Fibroblast of villous mesenchyme (primary cell): ENCODE measurements around the gene NRARP. TPM values are rescaled to one million over a fixed set of nuclear protein-coding genes. Genes with fewer than 3 reads are reported as not detected.

Experiments used
- DNase-seq: peaks from one replicate; pipeline ENCODE4 v3.0.0-alpha.2; 2010; ENCODE audit warnings: low read depth
- H3K4me3 ChIP-seq: 2 replicates; pipeline ENCODE4 v1.5.1; 2011; ENCODE audit warnings: low read depth, mild to moderate bottlenecking, low read length
- total RNA-seq: library from RNA; depleted of rRNA; stranded (reverse); fragments of >200 nt; gene quantifications from 2 replicates; pipeline ENCODE4 v1.2.3, GENCODE V29; 2012
- TF ChIP-seq, protein P1 (sequence below): IDR thresholded peaks from 2 replicates; pipeline ENCODE4 v1.5.1; 2012; ENCODE audit warnings: low read depth, mild to moderate bottlenecking, low read length; ENCODE audit not compliant: insufficient read depth

NRARP gene
- total RNA-seq, 1 donor = under 0.01 TPM

DNA sequence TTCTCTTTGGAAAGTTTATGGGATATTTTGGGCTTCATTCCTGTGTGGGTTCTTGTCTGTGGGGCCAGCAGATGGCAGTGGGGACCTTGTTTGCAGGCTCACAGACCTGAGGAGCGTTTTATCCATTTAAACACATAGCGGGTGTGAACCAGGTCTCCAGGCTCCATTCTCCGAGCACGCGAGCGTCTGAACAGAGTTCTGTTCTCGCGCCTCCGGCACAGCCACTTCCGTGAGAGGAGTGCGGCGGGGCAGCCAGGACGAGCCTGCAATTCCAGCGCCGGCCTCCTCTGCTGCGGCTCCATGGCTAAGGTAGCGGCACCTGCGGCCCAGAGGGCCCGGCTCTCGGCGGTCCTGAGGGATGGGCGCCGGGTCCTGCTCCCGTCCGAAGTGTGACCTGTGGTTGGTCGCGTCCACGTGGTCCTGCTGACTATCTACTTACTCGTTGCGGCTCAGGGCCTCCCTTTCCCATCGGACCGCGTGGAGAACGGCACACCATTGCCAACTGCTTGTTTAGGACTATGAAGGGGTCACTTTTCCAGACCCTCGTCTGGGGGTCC is 7.3 kb downstream of the NRARP start:
- no peak overlapping the region for H3K4me3 ChIP-seq
- TF ChIP-seq, protein P1, sequence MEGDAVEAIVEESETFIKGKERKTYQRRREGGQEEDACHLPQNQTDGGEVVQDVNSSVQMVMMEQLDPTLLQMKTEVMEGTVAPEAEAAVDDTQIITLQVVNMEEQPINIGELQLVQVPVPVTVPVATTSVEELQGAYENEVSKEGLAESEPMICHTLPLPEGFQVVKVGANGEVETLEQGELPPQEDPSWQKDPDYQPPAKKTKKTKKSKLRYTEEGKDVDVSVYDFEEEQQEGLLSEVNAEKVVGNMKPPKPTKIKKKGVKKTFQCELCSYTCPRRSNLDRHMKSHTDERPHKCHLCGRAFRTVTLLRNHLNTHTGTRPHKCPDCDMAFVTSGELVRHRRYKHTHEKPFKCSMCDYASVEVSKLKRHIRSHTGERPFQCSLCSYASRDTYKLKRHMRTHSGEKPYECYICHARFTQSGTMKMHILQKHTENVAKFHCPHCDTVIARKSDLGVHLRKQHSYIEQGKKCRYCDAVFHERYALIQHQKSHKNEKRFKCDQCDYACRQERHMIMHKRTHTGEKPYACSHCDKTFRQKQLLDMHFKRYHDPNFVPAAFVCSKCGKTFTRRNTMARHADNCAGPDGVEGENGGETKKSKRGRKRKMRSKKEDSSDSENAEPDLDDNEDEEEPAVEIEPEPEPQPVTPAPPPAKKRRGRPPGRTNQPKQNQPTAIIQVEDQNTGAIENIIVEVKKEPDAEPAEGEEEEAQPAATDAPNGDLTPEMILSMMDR = peak; percentile 37
- DNase-seq = peak; percentile 43

DNA sequence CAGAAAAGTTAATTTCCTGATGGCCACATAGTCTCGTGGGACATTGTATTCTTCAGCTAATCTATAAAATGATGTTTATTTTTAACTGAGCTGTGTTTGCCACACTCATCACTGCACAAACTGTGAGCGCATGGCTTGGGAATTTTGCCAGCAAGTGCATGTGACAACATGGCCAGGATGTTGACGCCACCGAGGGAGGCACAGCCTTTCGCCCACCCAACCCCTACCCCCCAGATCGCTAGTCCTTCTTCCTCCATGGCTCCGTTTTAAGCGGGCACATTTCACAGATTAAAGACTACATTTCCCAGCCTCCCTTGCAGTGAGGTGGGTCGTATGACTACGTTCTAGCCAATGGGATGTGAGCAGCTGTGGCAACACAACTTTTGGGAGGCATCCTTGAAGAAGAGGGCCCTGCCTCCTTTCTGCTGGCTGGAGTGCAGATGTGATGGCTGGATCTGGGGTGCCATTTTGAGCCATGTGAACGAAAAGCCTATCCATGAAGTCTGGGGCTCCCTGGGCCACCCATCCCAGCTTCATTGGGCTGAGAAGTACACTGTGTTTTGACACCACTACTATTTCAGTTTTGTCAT is 7.9 kb downstream of the NRARP start:
- H3K4me3 ChIP-seq = peak overlapping the region; percentile 35
- DNase-seq = peak; percentile 72
- TF ChIP-seq, protein P1 = no peak

DNA sequence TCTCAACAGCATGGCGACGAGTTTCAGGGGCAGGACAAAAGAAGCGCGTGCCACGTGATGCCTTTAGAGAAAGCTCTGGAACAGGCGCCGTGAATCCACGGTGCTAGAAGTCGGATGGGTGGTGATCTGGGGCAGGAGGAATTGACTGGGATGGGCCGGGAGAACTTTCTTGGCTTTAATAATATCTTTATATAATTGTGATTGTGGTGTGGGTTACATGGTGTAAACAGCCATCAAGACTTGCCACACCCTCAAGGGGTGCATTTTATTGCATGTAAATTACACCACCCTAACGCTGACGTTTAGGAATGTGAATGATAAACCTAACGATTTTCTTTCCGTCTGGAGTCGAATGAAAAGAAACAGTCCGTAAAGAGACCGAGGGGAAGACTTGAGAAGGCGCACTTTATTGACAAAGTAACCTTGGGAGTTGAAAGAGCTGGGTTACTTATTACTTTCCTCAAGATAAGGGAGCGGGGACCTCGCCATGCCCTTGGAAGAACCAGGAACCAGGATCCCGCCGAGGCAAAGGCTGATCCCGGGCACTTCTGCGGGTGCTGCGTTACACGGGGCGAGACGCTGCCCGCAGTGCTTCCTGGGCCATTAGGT is 8.5 kb downstream of the NRARP start:
- peak overlapping the region; percentile 35 for H3K4me3 ChIP-seq
- TF ChIP-seq, protein P1 = no peak
- DNase-seq = no peak

DNA sequence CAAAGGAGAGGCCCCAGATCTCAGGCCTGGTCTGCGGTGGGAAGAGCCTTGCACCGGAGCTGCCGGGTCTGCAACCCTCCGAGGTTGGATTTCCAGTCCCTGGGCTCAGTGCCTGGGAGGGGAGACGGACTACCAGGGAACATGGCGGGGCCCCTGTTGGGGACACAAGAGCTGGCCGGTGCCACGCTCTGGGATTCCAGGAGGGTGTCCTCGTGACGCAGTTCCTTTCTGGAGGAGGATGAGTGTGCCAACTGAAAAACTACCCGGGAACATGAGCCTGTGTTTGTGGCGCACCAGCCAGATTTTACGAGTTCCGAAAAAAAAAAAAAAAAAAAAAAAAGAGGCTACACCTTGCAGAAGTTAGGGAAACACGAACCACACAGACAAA is 9.0 kb downstream of the NRARP start:
- DNase-seq = no peak
- no peak overlapping the region for H3K4me3 ChIP-seq
- TF ChIP-seq, protein P1 = no peak

DNA sequence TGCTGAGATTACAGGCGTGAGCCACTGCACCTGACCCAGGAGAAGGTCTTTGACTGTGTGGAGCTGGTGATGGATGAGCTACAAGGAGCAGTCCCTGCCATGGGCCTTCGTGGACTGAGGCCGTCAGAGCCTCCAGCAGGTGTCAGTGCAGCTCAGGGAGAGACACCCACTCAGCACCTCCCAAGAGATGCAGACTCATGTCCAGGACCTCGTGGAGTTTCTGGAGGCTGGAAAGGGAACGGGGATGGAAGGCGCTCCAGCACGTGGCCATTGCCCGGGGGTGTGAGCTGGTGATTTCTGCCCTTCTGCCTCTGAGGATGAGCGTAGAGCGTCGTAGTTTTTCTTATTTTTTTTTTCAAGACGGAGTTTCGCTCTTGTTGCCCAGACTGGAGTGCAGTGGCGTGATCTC is 15.1 kb downstream of the NRARP start:
- no peak overlapping the region for H3K4me3 ChIP-seq
- TF ChIP-seq, protein P1 = peak; percentile 59
- DNase-seq = peak; percentile 68

DNA sequence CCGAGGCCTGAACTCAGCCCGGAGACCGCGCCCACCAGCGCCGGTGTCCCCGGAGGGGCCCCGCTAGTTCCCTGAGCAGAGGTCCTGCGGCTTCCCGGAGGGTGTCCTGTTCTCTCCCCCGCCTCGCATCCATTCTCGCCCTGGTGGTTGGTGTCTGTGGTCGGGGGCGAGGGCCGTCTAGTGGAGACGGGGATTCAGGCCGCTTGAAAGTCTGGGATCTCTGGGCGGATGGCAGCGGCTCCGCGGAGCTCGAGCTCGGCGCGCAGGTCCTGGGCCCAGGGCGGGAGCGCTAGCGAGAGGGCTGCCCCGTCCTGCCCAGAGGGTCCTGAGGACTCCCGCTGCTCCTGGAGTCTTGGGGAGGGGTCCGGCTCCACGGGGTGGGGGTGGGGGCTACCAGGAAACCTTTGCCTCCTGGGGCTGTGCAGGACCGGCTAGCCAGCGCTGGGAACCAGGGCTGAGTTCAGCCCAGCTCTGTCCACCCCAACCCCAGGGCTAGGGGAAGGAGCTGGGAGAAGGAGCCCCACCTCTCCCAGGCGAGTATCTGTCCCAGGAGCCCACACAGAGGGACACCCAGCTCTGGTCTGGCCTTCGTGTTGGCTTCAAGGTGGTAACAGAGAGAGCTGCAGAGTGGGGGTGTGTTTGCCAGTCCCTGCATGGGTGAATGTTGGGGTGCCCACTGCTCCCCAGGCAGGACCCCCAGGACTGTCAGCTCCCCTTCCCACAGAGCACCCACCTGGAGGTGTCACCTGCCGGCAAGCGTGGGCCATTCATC is 20.5 kb downstream of the NRARP start:
- TF ChIP-seq, protein P1 = no peak
- no peak overlapping the region for H3K4me3 ChIP-seq
- DNase-seq = no peak
